ENCODE data around the gene FAM89B.

Gene FAM89B

DNA sequence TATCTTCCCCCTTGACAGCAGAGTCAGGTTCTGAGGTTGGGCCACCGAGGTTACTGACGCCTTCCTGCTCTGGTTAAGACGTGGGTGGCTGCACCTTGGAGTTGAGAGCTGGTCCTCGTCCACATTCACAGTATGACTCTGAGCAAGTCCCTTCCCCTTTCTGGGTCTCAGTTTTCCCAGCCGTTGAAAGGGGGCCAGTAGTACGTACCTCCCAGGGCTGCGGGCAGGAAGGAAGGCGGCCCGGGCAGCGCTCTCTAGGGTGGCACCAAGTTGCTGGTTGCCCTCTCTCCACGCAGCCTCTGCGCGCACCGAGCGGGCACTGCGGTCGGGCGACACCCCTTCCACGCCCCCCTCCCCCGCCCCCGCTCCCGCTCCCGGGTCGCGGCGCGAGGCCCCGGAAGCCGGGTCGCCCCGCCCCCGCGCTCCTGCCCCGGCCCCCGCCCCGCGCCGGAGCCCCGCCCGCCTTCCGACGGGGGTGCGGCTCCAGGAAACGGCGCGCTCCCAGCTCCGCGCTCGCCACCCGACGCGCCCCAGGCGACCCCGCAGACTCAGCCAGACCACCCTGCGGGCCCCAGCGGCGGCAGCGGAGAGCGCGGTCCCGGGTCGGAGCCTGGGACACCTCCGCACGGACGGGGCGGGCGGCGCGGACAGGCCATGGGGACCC lies 3.4 kb downstream of the FAM89B start, which contains the start of gene EHBP1L1:
EHBP1L1 (plus strand) TSS at position 486 of the 664 bp plus-strand sequence. CDS start 250 bp downstream, outside the sequence.
- peak; percentile 90 for DNase-seq

DNA sequence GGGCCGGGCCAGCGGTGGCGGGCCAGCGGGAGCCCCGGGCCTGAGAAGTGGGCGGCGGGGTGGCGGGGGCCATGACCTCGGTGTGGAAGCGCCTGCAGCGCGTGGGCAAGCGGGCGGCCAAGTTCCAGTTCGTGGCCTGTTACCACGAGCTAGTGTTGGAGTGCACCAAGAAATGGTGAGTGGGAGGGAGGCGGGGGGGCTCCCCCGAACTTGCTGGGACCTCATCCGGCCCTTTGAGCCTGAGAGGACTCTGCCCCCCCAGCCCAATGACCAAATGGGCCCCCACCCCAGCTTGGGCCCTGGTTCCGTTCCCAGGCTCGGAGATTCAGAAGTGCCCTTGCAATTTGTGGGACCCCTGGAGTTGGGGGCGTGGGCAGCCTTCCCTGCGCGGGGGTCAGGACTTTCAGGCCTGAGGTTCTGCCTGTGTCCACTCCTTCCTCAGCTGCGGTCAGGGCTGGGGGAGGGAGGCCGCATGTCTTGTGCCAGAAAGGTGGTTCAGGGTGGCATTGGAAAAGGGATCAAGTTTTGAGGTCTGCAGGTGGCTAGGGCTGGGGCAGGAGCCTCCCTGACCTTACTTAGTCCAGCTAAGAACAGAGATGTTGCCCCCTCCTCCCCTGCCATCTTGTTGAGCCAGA lies 4.0 kb downstream of the FAM89B start:
- DNase-seq = peak; percentile 44

DNA sequence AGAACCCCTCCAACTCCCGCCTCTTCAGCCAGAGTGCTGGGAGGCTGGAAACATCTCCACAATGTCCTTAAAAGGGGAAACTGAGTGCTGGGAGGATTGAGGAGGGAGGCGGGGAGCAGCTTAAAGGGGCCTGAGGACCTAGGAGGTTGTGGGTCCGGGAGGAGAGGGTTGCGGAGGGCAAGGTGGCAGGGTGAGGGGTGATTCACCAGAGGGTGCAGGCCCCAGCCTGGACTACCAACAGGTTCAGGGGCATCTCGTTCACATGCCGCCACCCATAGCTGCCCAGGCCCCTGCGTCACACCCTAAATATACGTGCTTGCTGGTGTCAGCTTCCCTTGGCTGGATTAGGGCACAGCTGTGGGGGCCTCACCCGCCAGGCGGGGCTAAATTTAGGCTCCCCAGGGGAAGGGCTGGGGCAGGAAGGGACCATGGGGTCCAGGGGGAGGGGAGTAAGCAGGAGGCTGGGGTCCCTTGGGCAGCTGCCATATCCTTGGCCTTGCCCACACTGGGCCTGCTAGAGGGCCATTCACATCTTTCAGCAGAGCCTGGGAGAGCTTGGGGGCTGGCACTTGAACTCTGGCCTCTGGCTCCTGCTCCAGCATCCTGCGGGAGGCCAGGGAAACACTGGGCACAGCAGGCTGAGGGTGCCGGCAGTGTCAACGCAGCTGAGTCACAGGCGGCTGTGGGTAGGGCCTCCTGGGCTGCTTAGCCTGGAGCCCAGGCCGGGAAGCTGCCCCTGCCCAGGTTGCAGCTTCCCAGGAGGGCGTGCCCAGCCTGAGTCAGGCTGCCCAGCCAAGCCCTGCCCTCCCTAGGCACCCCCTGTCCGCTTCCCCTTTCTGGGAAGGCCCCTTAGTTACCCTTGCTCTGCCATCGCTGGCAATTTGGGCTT lies 4.8 kb downstream of the FAM89B start:
- peak; percentile 97 for DNase-seq

DNA sequence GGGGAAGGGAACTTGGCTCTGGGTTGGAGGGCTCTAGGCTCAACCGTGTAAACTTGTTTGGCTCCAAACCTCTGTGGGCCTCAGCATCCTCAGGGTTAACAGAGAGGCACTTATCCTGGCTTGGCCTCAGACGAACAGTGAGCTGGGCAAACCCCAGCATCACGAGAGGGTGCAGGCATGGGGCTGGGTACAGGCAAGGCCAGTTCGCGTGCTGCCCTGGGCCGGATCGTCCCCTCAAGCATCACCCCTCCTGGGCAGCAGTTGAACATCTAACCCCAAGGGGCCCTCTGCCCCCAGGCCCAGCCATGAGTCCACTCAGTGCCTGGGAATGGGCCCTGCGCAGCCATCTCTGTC lies 5.4 kb downstream of the FAM89B start:
- no peak for DNase-seq

DNA sequence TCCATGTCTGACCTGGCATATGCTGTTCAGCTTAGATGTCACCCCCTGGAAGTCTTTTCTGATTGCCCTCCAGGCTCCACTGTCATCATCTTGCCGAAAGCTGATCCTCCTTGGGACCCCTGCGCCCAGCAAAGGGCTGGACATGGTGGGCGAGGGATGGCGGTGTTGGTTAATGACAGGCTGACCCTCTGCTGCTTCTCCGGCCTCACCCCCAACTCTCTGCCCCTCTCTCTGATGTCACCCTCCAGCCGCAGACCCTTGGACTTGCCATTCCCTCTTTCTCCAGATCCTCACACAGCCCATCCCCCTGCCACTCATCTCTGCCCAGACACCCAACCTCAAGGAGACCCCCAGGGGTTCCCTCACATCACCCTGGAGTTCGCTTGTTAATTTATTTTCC lies 5.8 kb downstream of the FAM89B start:
- DNase-seq = no peak

DNA sequence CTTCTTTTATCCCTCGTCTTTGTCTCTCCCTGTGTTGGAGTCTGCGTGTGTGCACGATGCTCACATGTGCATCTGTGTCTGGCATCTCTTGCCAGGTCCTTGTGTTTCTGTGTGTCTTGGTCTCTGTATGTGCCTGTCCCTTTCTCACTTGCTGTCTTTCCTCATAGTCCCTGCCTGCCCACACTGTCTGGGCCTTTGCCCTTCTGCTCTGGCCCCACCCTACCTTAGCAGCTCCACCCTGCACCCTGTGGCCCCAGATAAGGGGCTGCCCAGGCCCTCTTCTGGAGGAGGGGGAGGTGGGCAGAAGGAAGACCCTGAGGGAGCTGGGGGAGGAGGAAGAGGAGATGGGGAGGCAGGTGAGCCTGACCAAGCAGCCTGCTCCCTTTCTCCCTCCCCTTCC lies 6.3 kb downstream of the FAM89B start:
- DNase-seq = no peak

DNA sequence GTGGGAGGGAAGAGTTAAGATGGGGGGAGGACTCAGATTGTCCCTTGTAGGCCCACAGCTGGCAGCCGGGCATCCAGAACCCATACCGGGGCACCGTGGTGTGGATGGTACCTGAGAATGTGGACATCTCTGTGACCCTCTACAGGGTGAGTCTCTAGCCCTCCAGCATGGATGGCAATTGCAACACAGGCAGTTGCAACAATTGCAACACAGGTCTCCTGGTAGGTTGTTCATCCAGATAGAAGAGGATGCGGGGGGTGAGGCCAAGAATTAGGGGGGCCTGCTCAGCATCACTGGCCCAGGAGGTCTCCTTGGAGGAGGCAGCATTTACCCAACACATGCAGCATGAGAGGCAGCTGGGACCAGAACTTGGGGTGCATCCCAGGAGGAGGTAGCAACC lies 7.0 kb downstream of the FAM89B start:
- no peak for DNase-seq

DNA sequence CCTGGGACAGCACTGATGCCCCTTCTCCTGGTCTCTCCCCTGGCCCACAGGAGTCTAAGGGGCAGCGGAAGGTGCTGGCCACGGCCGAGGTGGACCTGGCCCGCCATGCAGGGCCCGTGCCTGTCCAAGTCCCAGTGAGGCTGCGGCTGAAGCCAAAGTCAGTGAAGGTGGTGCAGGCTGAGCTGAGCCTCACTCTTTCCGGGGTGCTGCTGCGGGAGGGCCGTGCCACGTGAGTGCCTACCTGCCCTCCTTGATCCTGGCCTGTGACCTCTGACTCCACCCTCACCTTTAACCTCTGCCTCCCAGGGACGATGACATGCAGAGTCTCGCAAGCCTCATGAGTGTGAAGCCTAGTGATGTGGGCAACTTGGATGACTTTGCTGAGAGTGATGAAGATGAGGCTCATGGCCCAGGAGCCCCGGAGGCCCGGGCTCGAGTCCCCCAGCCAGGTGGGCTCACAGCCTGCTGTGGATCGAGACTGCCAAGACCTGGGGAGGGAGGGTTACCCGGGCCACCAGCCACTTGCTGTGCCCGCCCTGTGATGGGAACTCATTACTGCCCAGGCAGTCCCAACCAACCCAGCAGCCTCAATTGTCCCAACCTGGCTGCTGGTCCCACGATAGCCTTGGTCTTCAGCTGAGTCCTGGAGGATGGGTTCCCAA lies 7.8 kb downstream of the FAM89B start:
- DNase-seq = no peak

DNA sequence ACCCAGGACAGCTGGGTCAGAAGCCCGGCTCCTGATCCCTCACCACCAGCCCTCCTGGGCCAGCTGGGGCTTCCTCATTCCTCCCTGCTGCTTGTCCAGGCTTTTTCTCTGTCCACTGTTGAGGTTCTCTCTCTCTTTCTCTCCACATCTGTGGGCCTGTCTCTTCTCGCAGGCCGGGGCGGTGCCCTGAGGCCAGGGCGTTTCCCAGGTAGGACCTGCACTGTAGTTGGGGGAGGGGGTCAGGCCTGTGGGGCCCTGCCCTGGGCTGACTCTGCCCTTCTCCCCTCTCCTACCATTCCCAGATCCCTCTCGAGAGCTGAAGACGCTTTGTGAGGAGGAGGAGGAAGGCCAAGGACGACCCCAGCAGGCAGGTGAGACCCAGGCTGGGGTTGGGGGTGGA lies 8.4 kb downstream of the FAM89B start:
- DNase-seq = no peak

DNA sequence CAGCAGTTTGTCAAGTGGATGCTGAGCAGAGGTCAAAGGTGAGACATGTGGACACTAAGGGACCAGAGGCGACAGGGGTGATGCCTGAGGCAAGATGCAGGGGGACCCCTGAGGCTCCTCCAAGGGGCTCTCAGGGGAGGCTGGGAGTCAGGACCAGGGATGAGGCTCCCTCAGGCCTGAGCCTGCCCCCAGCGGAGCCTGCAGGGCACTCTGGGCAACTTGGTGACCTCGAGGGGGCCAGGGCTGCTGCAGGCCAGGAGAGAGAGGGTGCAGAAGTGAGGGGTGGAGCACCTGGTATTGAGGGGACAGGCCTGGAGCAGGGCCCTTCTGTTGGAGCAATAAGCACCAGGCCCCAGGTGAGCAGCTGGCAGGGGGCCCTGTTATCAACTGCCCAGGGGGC lies 9.6 kb downstream of the FAM89B start:
- no peak for DNase-seq

DNA sequence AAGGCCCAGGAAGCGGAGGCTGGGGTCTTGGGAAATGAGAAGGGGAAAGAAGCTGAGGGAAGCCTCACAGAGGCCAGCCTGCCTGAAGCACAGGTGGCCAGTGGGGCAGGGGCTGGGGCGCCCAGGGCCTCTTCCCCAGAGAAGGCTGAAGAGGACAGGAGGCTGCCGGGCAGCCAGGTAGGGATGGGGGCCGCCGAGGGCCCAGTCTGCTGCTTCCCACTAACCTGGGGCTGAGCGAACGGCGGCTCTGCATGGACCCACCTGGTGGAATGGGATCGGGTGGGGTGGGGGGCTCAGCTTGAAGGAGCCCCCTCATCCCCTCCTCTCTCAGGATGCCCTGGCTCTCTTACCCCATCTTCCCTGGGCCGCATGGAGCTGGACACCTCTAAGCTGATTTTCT lies 11.3 kb downstream of the FAM89B start:
- DNase-seq = no peak

DNA sequence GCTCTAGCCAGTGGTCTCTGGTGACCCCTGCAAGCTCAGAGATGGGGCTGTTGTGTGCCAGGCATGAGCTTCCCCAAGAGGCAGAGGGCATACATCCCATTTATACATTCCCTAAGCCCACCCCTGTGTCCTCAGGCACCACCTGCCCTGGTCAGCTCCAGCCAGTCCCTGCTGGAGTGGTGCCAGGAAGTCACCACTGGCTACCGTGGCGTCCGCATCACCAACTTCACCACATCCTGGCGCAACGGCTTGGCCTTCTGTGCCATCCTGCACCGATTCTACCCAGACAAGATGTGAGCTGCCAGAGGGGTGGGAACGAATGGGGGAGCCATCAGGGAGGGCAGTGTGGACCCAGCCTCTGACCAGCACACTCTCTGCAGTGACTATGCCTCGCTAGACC lies 11.8 kb downstream of the FAM89B start:
- no peak for DNase-seq

DNA sequence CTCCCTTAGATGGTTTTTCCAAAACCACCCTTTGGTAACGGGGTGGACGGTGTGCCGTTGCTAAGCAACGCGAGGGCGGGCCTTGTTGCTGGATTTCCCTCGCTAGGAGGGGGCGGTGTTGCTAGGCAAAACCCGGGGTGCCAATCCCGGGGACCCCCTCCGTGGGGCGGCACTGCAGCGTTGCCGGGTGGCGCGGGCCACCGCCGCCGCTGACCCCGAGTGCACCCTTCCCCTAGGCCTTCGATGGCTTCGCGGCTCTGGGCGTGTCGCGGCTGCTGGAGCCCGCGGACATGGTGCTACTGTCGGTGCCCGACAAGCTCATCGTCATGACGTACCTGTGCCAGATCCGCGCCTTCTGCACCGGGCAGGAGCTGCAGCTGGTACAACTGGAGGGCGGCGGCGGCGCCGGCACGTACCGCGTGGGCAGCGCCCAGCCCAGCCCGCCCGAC lies 12.4 kb downstream of the FAM89B start:
- DNase-seq = no peak

DNA sequence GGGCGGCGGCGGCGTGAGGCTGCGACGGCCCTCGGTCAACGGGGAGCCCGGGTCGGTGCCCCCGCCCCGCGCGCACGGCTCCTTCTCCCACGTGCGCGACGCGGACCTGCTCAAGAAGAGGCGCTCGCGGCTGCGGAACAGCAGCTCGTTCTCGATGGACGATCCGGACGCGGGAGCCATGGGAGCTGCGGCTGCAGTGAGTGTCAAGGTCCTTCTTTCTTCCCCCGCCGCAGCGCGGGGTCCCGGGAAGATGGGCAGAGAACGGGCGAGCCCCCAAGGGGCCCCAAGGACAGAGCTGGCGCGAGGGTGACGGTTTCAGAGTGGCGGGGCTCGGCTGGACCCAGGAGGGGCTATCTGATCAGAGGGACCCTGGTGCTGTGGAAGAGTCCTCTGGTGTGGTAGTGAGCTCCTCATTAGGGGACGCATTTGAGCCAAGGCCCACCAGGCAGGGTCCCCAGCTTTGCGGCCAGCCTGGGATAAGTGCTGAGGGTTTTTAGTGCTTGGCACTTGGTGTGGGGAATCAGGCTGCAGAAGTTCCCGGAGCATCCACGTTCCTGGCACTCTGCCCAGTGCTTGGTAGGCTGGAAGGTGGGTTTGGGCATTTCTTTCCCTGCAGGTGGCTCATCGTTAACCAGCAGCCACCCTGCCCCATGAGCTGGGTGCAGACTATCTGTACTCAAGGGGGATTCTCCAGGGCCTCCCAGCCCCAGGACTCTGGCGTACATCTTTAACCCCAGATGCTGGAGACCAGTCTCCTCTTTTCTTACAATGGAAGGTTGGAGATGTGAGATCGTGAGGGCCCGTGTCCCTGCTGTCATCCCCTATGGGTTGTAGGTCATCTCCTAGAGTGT lies 13.3 kb downstream of the FAM89B start:
- DNase-seq = no peak

DNA sequence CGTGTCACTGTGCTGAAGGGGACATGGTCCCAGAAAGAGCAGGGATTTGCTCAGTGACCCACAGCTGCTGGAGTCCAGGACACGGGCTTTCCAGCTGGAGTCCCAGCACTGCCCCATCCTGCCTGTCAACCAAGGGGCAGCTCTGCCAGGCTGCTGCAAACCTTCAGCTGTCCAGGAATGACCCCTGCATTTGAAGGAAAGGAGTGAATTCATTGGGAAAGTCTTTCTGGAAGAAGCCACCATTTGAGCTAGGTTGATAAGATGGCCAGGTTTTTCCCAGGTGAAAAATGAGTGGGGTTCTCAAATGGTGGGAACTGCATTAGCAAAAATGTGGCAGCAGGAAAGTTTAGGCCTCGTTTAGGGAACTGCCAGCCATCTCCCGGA lies 13.9 kb downstream of the FAM89B start:
- no peak for DNase-seq

DNA sequence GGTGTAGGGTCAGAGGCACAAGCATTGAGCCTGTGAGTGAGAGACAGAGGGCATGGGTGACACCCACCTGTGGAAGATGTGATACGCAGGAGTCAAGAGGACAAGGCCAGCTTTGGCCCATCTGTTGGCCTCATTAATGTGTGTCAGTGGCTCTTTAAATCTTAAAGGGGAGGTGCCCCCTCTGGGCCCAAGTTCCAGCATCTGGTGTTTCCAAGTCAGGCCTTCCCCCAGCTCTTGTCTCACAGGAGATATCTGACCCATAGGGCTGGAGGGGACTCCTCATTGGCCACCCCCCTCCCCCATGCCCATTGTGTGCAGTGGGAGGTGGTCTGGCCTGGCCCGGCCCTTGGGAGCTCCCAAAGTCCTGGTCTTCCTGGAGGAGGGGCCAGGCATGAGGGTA lies 14.3 kb downstream of the FAM89B start:
- peak; percentile 37 for DNase-seq

DNA sequence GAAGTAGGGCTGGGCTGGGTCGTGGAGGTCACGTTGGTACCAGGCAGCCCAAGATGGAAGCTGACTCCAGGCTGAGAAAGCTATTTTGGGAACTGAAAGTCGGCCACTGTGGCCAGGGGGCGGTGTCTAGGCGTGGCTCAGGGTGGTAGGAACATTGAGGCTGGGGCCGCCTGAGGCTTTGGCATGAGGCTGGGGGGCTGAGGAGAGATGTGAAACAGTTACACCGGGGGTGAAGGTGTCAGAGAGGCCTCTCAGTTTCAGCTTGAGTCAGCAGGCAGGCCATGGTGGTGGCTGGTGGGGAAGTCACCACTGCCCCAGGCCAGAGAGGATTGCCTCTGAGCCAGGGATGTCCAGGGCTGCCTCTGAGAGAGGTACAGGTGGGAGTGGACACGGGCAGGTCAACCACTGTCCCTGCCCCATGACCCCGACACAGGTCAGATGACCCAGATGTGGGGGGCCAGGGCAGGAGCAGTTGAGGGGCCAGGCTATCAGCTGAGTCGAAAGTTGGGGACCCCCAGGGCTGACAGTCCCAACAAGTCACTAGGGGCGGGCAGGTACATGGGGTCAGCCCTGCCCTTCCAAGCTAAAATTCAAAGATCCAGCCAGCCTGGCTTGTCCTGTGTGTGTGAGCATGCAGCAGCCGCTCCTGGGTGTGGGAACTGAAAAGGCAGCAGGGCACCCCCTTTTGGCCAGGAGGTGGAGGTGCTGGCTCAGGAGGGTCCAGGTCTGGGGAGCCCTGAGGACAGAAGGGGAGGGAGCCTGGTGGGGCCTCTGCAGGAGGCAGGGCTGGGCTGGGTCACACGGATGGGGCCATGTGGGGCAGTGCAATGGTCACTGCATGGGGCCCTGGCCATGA lies 16.1 kb downstream of the FAM89B start:
- peak; percentile 83 for DNase-seq

DNA sequence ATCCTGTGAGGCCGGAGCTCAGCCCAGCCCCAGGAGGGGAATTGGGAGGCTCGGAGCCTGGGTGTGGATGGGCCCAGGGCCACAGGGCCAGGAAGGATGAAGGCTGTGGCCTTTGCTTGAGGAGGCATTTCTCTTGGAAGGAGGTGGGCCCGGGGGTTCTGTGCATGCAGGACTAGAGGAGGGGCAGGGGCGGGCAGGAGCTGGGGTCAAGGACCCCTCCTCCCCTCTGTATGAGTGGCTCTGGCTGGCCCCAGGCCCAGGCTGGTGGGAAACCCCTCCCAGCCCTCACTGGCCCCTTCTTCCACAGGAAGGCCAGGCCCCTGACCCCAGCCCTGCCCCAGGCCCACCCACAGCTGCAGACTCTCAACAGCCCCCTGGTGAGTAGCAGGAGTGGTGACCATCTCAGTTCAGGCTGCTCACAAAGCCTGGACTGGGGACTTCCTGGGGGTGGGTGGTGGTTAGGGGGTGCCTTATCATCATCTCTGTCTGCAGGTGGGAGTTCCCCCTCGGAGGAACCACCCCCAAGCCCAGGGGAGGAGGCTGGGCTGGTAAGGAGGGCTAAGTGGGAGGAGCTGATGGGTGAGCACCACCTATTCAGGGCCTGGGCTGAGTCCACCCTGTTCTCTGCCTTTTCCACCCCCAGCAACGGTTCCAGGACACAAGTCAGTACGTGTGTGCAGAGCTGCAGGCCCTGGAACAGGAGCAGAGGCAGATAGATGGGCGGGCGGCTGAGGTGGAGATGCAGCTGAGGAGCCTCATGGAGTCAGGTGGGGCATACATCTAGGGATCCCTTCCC lies 17.3 kb downstream of the FAM89B start:
- no peak for DNase-seq

DNA sequence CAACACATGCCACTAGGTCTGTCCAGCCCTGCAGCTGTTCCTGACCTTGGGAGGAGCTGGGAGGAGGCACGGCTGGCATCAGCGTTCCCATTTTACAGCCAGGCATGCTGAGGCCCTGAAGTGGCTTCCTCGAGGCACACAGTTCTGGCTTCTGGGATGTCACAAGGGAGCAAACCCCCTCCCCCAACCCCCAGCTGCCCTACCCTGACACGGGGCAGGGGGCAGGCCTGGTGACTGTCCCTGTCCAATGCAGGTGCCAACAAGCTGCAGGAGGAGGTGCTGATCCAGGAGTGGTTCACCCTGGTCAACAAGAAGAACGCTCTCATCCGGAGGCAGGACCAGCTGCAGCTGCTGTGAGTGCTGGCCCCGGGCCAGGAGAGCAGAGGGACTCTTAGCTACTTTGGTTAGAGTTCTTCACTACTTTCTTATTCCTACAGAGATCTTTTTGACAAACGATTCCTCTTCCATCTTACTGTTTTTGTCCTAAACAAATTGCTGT lies 18.0 kb downstream of the FAM89B start:
- DNase-seq = no peak
